ENCODE results near the gene CNOT4. TPM values are rescaled to one million over a fixed set of nuclear protein-coding genes. Genes with fewer than 3 reads are reported as not detected.
"Not testable (repeated sequence)": the region's sequence is repeated elsewhere in the genome, so short reads cannot be mapped to it uniquely, and the experiment has no call there.

The CNOT4 gene
- total RNA-seq, 2 donors from 2014 or later, result 11.9 to 12.2 TPM

- no peak overlapping the region for H3K4me3 ChIP-seq
- DNase-seq (no peak), ATAC-seq (no peak)
- H3K27me3 ChIP-seq, result no peaks in the 10 kb centered on the region
- intact Hi-C loops (cut with DNase I), result no loop called here
- H3K4me1 ChIP-seq, result no peaks in the 10 kb centered on the region
- H3K36me3 ChIP-seq (replicated peaks in 1 of 2; ENCODE audit: insufficient read depth in 1 of 2, low read depth in 2 of 2), result no peaks in the 10 kb centered on the region
- 63 to 72% methylated on average over 4 of the region's 4 CpGs for WGBS, 2 donors
- no peak overlapping the region for H3K27ac ChIP-seq
- TF ChIP-seq, protein P1, sequence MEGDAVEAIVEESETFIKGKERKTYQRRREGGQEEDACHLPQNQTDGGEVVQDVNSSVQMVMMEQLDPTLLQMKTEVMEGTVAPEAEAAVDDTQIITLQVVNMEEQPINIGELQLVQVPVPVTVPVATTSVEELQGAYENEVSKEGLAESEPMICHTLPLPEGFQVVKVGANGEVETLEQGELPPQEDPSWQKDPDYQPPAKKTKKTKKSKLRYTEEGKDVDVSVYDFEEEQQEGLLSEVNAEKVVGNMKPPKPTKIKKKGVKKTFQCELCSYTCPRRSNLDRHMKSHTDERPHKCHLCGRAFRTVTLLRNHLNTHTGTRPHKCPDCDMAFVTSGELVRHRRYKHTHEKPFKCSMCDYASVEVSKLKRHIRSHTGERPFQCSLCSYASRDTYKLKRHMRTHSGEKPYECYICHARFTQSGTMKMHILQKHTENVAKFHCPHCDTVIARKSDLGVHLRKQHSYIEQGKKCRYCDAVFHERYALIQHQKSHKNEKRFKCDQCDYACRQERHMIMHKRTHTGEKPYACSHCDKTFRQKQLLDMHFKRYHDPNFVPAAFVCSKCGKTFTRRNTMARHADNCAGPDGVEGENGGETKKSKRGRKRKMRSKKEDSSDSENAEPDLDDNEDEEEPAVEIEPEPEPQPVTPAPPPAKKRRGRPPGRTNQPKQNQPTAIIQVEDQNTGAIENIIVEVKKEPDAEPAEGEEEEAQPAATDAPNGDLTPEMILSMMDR (IDR thresholded peaks at IDR 0.05), result no peak
- no peak for TF ChIP-seq POLR2A (IDR thresholded peaks at IDR 0.05)
- no peaks in the 10 kb centered on the region for H3K9me3 ChIP-seq
These were observed 154.4 kb downstream of the CNOT4 start for GRCh38 chr7:135355377-135356048.

- no peaks in the 10 kb centered on the region for H3K36me3 ChIP-seq (replicated peaks in 1 of 2; ENCODE audit: insufficient read depth in 1 of 2, low read depth in 2 of 2)
- WGBS, 2 donors, result 74 to 88% methylated on average over 3 of the region's 3 CpGs
- TF ChIP-seq, protein P1 (IDR thresholded peaks at IDR 0.05), result no peak
- TF ChIP-seq POLR2A (IDR thresholded peaks at IDR 0.05), result no peak
- DNase-seq (no peak), ATAC-seq (no peak)
- H3K4me3 ChIP-seq, result no peak overlapping the region
- H3K27ac ChIP-seq, result no peak overlapping the region
- intact Hi-C loops (cut with DNase I), result no loop called here
- H3K27me3 ChIP-seq, result no peaks in the 10 kb centered on the region
- H3K4me1 ChIP-seq, result no peaks in the 10 kb centered on the region
- H3K9me3 ChIP-seq, result no peaks in the 10 kb centered on the region
These were observed 156.1 kb downstream of the CNOT4 start for GRCh38 chr7:135353832-135354231.

DNA sequence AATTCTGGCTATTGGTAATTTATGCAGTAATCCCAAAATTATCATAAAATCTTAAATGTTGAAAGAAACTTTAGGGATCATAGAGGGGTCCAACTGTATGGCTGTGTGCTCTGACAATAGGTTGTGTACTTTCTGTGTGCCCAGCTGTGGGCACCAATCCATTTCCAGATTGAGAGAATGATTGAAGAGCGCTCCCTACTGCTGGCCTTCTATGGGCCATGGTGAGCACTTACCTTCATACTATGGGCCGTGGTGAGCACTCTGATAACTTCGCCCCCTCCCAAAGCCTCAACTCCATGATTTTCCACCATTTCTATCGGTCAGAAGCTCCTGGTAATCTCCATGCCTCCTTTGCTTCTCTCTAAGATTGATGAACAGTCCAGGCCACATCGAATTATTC, 157.6 kb downstream of the CNOT4 start:
- H3K27ac ChIP-seq, result no peak overlapping the region
- H3K9me3 ChIP-seq, result no peaks in the 10 kb centered on the region
- no peak for DNase-seq
- intact Hi-C loops (cut with DNase I), result no loop called here
- ATAC-seq, result no peak
- H3K4me1 ChIP-seq, result no peaks in the 10 kb centered on the region
- H3K36me3 ChIP-seq (replicated peaks in 1 of 2; ENCODE audit: insufficient read depth in 1 of 2, low read depth in 2 of 2), result no peaks in the 10 kb centered on the region
- no peak overlapping the region for H3K4me3 ChIP-seq
- WGBS, 2 donors, result 78 to 82% methylated on average over 5 of the region's 5 CpGs
- no peaks in the 10 kb centered on the region for H3K27me3 ChIP-seq
- TF ChIP-seq, protein P1 (IDR thresholded peaks at IDR 0.05), result no peak
- TF ChIP-seq POLR2A (IDR thresholded peaks at IDR 0.05), result no peak

GRCh38 chr7:135351070-135351469, 158.8 kb downstream of the CNOT4 start:
- WGBS, 2 donors, result 84 to 91% methylated on average over 9 of the region's 9 CpGs
- H3K36me3 ChIP-seq (replicated peaks in 1 of 2; ENCODE audit: insufficient read depth in 1 of 2, low read depth in 2 of 2); H3K9me3 ChIP-seq; ATAC-seq; H3K4me1 ChIP-seq; intact Hi-C loops (cut with DNase I); DNase-seq; H3K27ac ChIP-seq; H3K4me3 ChIP-seq; H3K27me3 ChIP-seq: not testable (repeated sequence)

GRCh38 chr7:135349746-135350145, 160.2 kb downstream of the CNOT4 start:
- intact Hi-C loops (cut with DNase I), result no loop called here
- 90 to 100% methylated on average over 1 of the region's 1 CpG for WGBS, 2 donors
- Histone ChIP-seq H3K9me3 (no peaks in the 10 kb centered on the region), H3K36me3 (replicated peaks in 1 of 2; ENCODE audit: insufficient read depth in 1 of 2, low read depth in 2 of 2) (no peaks in the 10 kb centered on the region), H3K4me3 (no peak overlapping the region), H3K27ac (no peak overlapping the region), H3K4me1 (no peaks in the 10 kb centered on the region), H3K27me3 (no peaks in the 10 kb centered on the region)
- TF ChIP-seq POLR2A (IDR thresholded peaks at IDR 0.05), result no peak
- TF ChIP-seq, protein P1 (IDR thresholded peaks at IDR 0.05), result no peak
- DNase-seq (no peak), ATAC-seq (no peak)

All from body of pancreas (tissue), 4 donors.